OCI-LY1 (cell line): ENCODE results near the gene LCAT.

Experiments
- EZH2 ChIP-seq: fragments of 200-600 bp; sonication (generic), shearing (Covaris generic); IDR thresholded peaks from 2 replicates; pipeline ENCODE4 v1.8.0; 2017; ENCODE audit warnings: borderline replicate concordance, mixed run types, mild to moderate bottlenecking, antibody characterized with exemption, low read length, moderate library complexity, mixed read lengths
- TF ChIP-seq, protein P1 (sequence below): fragments of 200-600 bp; sonication (generic), shearing (Covaris generic); IDR thresholded peaks from 2 replicates; pipeline ENCODE4 v1.5.1; 2017; ENCODE audit warnings: mild to moderate bottlenecking, antibody characterized with exemption, low read length, moderate library complexity, mixed read lengths

DNA sequence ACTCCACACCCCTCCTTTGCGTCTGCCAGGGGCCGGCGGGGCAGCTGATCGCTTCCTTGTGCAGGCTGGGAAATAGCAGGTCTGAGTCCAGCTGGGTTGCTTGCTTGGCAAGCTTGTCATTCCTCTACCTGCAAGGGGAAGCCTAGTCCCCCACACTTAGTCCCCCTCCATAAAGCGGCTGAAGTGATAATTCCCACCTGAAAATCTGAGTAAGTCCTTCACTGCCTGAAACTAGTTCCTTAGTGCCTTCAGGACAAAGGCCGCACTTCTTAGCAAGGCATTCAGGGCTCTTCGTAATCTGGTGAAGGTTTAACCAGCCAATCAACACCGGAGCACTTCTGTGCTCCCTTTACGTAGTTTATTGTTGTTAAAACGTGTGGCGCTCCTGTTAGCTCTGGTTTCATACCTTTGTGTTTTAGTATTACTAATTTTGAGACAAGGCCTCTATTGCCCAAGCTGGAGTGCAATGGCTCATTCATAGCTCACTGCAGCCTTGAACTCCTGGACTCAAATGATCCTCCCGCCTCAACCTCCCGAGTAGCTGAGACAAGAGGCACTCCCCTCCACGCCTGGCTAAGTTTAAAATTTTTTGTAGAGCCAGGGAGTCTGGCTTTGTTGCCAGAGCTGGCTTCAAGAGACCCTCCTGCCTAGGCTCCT is 50.0 kb downstream of the LCAT start:
- TF ChIP-seq, protein P1, sequence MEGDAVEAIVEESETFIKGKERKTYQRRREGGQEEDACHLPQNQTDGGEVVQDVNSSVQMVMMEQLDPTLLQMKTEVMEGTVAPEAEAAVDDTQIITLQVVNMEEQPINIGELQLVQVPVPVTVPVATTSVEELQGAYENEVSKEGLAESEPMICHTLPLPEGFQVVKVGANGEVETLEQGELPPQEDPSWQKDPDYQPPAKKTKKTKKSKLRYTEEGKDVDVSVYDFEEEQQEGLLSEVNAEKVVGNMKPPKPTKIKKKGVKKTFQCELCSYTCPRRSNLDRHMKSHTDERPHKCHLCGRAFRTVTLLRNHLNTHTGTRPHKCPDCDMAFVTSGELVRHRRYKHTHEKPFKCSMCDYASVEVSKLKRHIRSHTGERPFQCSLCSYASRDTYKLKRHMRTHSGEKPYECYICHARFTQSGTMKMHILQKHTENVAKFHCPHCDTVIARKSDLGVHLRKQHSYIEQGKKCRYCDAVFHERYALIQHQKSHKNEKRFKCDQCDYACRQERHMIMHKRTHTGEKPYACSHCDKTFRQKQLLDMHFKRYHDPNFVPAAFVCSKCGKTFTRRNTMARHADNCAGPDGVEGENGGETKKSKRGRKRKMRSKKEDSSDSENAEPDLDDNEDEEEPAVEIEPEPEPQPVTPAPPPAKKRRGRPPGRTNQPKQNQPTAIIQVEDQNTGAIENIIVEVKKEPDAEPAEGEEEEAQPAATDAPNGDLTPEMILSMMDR: no peak
- TF ChIP-seq EZH2: no peak
